HepG2 (cell line): ENCODE measurements around the gene PLOD2. TPM values are rescaled to one million over a fixed set of nuclear protein-coding genes. Genes with fewer than 3 reads are reported as not detected.

Experiments
- ATAC-seq: fragments of 200-7000 bp; cut with Tn5 transposase; 3 replicates; pipeline ENCODE4 v1.9.1; 2020; ENCODE audit warnings: mild to moderate bottlenecking, moderate library complexity
- BruUV-seq: library from RNA; stranded (reverse); fragments of 400-500 nt; replicated peaks from 2 replicates; lab custom pipeline; 2021; lab: Mats Ljungman, UMichigan
- CTCF ChIA-PET: fragments of 300-600 bp; formaldehyde crosslinking; extraction: SDS; loops from one replicate; lab custom pipeline; 2021; ENCODE audit warnings: low total read pairs, inconsistent platforms, low intra/inter-chr PET ratio; lab: Yijun Ruan, JAX
- POLR2A ChIA-PET: fragments of 350-600 bp; sonication (Branson Sonifier 250); formaldehyde crosslinking; loops from one replicate; lab custom pipeline; 2020; ENCODE audit warnings: antibody characterized with exemption, inconsistent platforms; lab: Yijun Ruan, JAX
- DNase-seq: peaks from one replicate; pipeline ENCODE4 v3.0.0-alpha.2; 2015; ENCODE audit warnings: low spot score
- FAIRE-seq: peaks from 3 replicates; lab custom pipeline; 2011; peaks lifted over from hg19 to GRCh38; lab: Jason Lieb, UNC
- H2AFZ ChIP-seq: one replicate; pipeline ENCODE4 v1.6.1; 2011; ENCODE audit warnings: low read length, inconsistent platforms
- H3K27ac ChIP-seq: fragments of 300-600 bp; 3 replicates; pipeline ENCODE4 v1.8.0; 2011; ENCODE audit warnings: mixed run types, mild to moderate bottlenecking, mixed read lengths, low read length, inconsistent platforms; ENCODE audit not compliant: insufficient read depth; ENCODE audit errors: extremely low read length
- H3K27me3 ChIP-seq, 2 experiments: fragments of 200-600 bp in 1 of 2; 2 replicates in 1 of 2; 3 replicates in 1 of 2; pipeline versions ENCODE4 v1.6.0 to v1.8.0; 2011; ENCODE audit warnings: low read length in 2 of 2, mild to moderate bottlenecking in 2 of 2, moderate library complexity in 2 of 2, inconsistent platforms in 1 of 2; ENCODE audit not compliant: insufficient read depth in 2 of 2, control insufficient read depth in 1 of 2
- H3K36me3 ChIP-seq, 2 experiments: fragments of 200-600 bp in 1 of 2; replicated peaks in 1 of 2; 2 replicates in 1 of 2; 3 replicates in 1 of 2; pipeline versions ENCODE4 v1.5.1 to v1.8.0; 2011; ENCODE audit warnings: low read length in 2 of 2, inconsistent platforms in 1 of 2; ENCODE audit not compliant: insufficient read depth in 2 of 2, control insufficient read depth in 1 of 2
- H3K4me1 ChIP-seq: 2 replicates; pipeline ENCODE4 v1.5.1; 2012; ENCODE audit warnings: low read length, inconsistent platforms; ENCODE audit not compliant: insufficient read depth
- H3K4me2 ChIP-seq: 2 replicates; pipeline ENCODE4 v1.6.0; 2011; ENCODE audit warnings: low read depth, low read length, inconsistent platforms
- H3K4me3 ChIP-seq, 3 experiments: fragments of 200-600 bp in 1 of 3; sonication (generic), shearing (Covaris generic) in 1 of 3; replicated peaks in 1 of 3; 2 replicates each; pipeline ENCODE4 v1.5.1; 2011 to 2016; ENCODE audit warnings: low read length in 3 of 3, inconsistent platforms in 2 of 3, low read depth in 2 of 3, mild to moderate bottlenecking in 2 of 3, control low read depth in 1 of 3, mixed read lengths in 1 of 3; ENCODE audit not compliant: insufficient read depth in 1 of 3
- H3K79me2 ChIP-seq: one replicate; pipeline ENCODE4 v1.6.1; 2011; ENCODE audit warnings: low read length, inconsistent platforms; ENCODE audit not compliant: insufficient read depth
- H3K9ac ChIP-seq: 2 replicates; pipeline ENCODE4 v1.6.0; 2011; ENCODE audit warnings: mild to moderate bottlenecking, low read depth, low read length, inconsistent platforms; ENCODE audit not compliant: insufficient read depth
- H3K9me3 ChIP-seq: 2 replicates; pipeline ENCODE4 v1.5.1; 2012; ENCODE audit warnings: mild to moderate bottlenecking, low read length
- H4K20me1 ChIP-seq: 2 replicates; pipeline ENCODE4 v1.6.0; 2011; ENCODE audit warnings: inconsistent platforms, mild to moderate bottlenecking, low read length, moderate library complexity; ENCODE audit not compliant: insufficient read depth
- CHD2 ChIP-seq: IDR thresholded peaks from 2 replicates; pipeline ENCODE4 v1.6.1; 2011; ENCODE audit warnings: low read depth, low read length, improper control_type of control experiment
- FOXM1 ChIP-seq: sonication (generic); formaldehyde crosslinking; IDR thresholded peaks from 2 replicates; pipeline ENCODE4 v1.5.0; 2020; ENCODE audit warnings: missing genetic modification reagents
- HOXA9 ChIP-seq: sonication (generic); formaldehyde crosslinking; IDR thresholded peaks from 2 replicates; pipeline ENCODE4 v1.8.1; 2022; ENCODE audit warnings: missing genetic modification reagents, mild to moderate bottlenecking, moderate library complexity, borderline replicate concordance
- MAFG ChIP-seq: sonication (generic); formaldehyde crosslinking; IDR thresholded peaks from 2 replicates; pipeline ENCODE4 v1.5.1; 2020; ENCODE audit warnings: mild to moderate bottlenecking, missing genetic modification reagents
- POLR2AphosphoS5 ChIP-seq: IDR thresholded peaks from 2 replicates; pipeline ENCODE4 v1.6.1; 2012; ENCODE audit warnings: low read depth, low read length
- SETDB1 ChIP-seq: sonication (generic); formaldehyde crosslinking; IDR thresholded peaks from 2 replicates; pipeline ENCODE4 v1.5.1; 2020; ENCODE audit warnings: missing genetic modification reagents, mild to moderate bottlenecking, borderline replicate concordance
- SMC3 ChIP-seq: IDR thresholded peaks from 2 replicates; pipeline ENCODE4 v1.6.1; 2011; ENCODE audit warnings: low read length, improper control_type of control experiment
- ZFP82 ChIP-seq: sonication (generic); formaldehyde crosslinking; IDR thresholded peaks from 2 replicates; pipeline ENCODE4 v1.5.1; 2020; ENCODE audit warnings: mild to moderate bottlenecking, missing genetic modification reagents, borderline replicate concordance
- ZNF350 ChIP-seq: sonication (generic); formaldehyde crosslinking; IDR thresholded peaks from 2 replicates; pipeline ENCODE4 v1.4.0; 2020; ENCODE audit warnings: mild to moderate bottlenecking, low read depth, missing genetic modification reagents, borderline replicate concordance
- ZNF543 ChIP-seq: sonication (generic); formaldehyde crosslinking; IDR thresholded peaks from 2 replicates; pipeline ENCODE4 v1.4.0; 2020; ENCODE audit warnings: mild to moderate bottlenecking, missing genetic modification reagents
- WGBS: methylation state at CpG from one replicate; pipeline ENCODE4 v1.1.6; 2017; ENCODE audit warnings: low lambda C conversion rate; 5-methylcytosine and 5-hydroxymethylcytosine counted together
- in situ Hi-C: cut with HindIII; loops from 2 replicates; pipeline ENCODE4 v1.10.0; 2017; ENCODE audit warnings: low pct_unique_long_range_greater_than_20kb; ENCODE audit not compliant: extremely low pct_ligation_motif_present
- intact Hi-C: fragments of 100-400 bp; cut with micrococcal nuclease; formaldehyde crosslinking; loops from one replicate; pipeline ENCODE4 v1.10.0; 2022; ENCODE audit not compliant: unreplicated experiment
- polyA plus RNA-seq, 8 experiments: library from polyadenylated mRNA; depleted of rRNA in 3 of 8; stranded (reverse) in 7 of 8; unstranded in 1 of 8; fragments of >200 nt; fragmentation: Illumina TruSeq in 4 of 8; extraction: Trizol in 4 of 8; gene quantifications; 2 replicates each; pipeline versions ENCODE4 v1.2.1 to v1.2.3, GENCODE V29; 2011 to 2016; ENCODE audit warnings: low read depth in 4 of 8, missing spikeins in 1 of 8, mixed read lengths in 1 of 8; ENCODE audit not compliant: insufficient read depth in 1 of 8
- total RNA-seq, 5 experiments: library from RNA; depleted of rRNA; stranded (reverse); fragments of >200 nt; fragmentation: Illumina TruSeq; extraction: Trizol; gene quantifications; 2 replicates each; pipeline ENCODE4 v1.2.3, GENCODE V29; 2016; ENCODE audit warnings: low read depth in 1 of 5
- TF ChIP-seq, protein P1 (sequence below): sonication (generic); formaldehyde crosslinking; conservative IDR thresholded peaks from 2 replicates; pipeline ENCODE4 v1.4.0; 2020; ENCODE audit warnings: missing genetic modification reagents
- TF ChIP-seq, protein P2 (sequence below): sonication (generic); formaldehyde crosslinking; IDR thresholded peaks from 2 replicates; pipeline ENCODE4 v1.5.1; 2020; ENCODE audit warnings: mild to moderate bottlenecking, missing genetic modification reagents, moderate library complexity
- TF ChIP-seq, protein P3 (sequence below), 2 experiments: IDR thresholded peaks; 2 replicates each; pipeline ENCODE4 v1.6.1; 2011 to 2012; ENCODE audit warnings: low read length in 2 of 2, borderline replicate concordance in 1 of 2, low read depth in 1 of 2, mild to moderate bottlenecking in 1 of 2, moderate library complexity in 1 of 2

Gene PLOD2
- total and polyA plus RNA-seq, 2 of the 13 experiments (the other 11 are each of a cell fraction or from before 2014, with no cell fraction given): 107 to 161 TPM

DNA sequence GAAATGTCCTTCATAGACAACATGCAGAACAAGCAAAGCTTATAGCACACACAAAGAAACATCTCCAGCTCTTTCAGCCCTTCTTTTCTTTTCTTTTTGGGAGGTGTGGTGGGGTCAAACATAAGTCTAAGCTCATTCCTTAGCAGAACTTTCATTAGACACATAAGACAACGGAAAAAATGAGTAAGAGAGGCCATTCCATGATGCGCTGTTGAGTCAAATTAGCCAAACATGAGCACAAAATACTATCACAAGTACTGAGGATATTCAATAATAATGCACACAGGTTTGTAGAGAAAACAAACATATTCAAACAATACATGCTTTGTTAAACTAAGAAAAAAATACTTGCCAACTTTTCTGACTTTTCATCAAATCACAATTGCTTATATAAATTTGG, 83.0 kb downstream of the PLOD2 start:
- in situ Hi-C loops (no loop called here), intact Hi-C loops (loop anchor here (5.0 kb wide), 1 partner anchor 69 kb away; no protein-coding TSS in a partner anchor)
- H3K36me3 ChIP-seq: peaks cover 9 to 41% of the 10 kb centered on the region in 2 experiments
- no peak for ATAC-seq
- no peaks in the 10 kb centered on the region for H3K4me1 ChIP-seq
- H3K4me2 ChIP-seq: no peak overlapping the region
- POLR2A ChIA-PET: no interaction called here
- H3K27me3 ChIP-seq: no peaks in the 10 kb centered on the region
- no peak for FAIRE-seq
- H3K9me3 ChIP-seq: no peaks in the 10 kb centered on the region
- CTCF ChIA-PET: no interaction called here
- H2AFZ ChIP-seq: no peak overlapping the region
- no peak for TF ChIP-seq SMC3
- DNase-seq: no peak
- H4K20me1 ChIP-seq: peaks cover 3% of the 10 kb centered on the region; the same call in 1 of the 2 replicates
- no TSS peak for BruUV-seq
- H3K27ac ChIP-seq: no peak overlapping the region
- no peak overlapping the region for H3K4me3 ChIP-seq
- WGBS: 100% methylated on average over 2 of the region's 2 CpGs
- H3K79me2 ChIP-seq: no peaks in the 10 kb centered on the region
- no peak overlapping the region for H3K9ac ChIP-seq

DNA sequence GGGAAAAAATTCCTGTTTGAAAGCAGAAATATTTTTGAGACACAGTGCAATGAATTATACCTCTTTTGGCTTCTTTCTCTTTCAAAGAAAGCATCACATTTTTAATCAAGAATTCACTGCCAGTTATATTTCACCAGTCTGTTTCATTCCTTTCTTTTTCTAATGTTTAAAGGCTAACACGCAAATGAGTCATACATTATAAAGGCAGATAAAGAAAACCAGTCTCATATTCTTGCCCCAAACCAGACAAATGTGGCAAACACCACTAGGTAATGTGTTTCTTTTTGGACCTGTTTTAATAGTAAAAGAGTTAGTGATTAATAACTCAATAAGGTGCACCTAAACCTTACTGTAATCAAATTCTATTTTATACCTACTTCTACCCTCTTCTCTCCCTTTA, 83.8 kb downstream of the PLOD2 start:
- BruUV-seq: no TSS peak
- H4K20me1 ChIP-seq: peaks cover 3% of the 10 kb centered on the region; the same call in 1 of the 2 replicates
- no peak for FAIRE-seq
- peaks cover 11 to 49% of the 10 kb centered on the region in 2 experiments for H3K36me3 ChIP-seq
- no peak for DNase-seq
- intact Hi-C loops (loop anchor here (5.0 kb wide), 1 partner anchor 70 kb away; no protein-coding TSS in a partner anchor), in situ Hi-C loops (no loop called here)
- POLR2A ChIA-PET: no interaction called here
- no peak overlapping the region for H3K9ac ChIP-seq
- H3K27me3 ChIP-seq: no peaks in the 10 kb centered on the region
- H3K79me2 ChIP-seq: no peaks in the 10 kb centered on the region
- CTCF ChIA-PET: no interaction called here
- WGBS: 92% methylated on average over 1 of the region's 1 CpG
- no peaks in the 10 kb centered on the region for H3K9me3 ChIP-seq
- H3K4me1 ChIP-seq: no peaks in the 10 kb centered on the region
- no peak overlapping the region for H3K4me3 ChIP-seq
- H3K27ac ChIP-seq: no peak overlapping the region
- ATAC-seq: no peak
- H3K4me2 ChIP-seq: no peak overlapping the region
- H2AFZ ChIP-seq: no peak overlapping the region
- TF ChIP-seq, protein P1, sequence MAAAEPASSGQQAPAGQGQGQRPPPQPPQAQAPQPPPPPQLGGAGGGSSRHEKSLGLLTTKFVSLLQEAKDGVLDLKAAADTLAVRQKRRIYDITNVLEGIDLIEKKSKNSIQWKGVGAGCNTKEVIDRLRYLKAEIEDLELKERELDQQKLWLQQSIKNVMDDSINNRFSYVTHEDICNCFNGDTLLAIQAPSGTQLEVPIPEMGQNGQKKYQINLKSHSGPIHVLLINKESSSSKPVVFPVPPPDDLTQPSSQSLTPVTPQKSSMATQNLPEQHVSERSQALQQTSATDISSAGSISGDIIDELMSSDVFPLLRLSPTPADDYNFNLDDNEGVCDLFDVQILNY (CRISPR knock-in tag): no peak
- TF ChIP-seq FOXM1: no peak
- TF ChIP-seq ZNF543 (CRISPR knock-in tag): no peak
- TF ChIP-seq, protein P2, sequence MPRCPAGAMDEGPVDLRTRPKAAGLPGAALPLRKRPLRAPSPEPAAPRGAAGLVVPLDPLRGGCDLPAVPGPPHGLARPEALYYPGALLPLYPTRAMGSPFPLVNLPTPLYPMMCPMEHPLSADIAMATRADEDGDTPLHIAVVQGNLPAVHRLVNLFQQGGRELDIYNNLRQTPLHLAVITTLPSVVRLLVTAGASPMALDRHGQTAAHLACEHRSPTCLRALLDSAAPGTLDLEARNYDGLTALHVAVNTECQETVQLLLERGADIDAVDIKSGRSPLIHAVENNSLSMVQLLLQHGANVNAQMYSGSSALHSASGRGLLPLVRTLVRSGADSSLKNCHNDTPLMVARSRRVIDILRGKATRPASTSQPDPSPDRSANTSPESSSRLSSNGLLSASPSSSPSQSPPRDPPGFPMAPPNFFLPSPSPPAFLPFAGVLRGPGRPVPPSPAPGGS (CRISPR knock-in tag): no peak
- no peak for TF ChIP-seq MAFG (CRISPR knock-in tag)
- TF ChIP-seq SETDB1 (CRISPR knock-in tag): no peak
- TF ChIP-seq ZFP82 (CRISPR knock-in tag): no peak
- TF ChIP-seq, protein P3, sequence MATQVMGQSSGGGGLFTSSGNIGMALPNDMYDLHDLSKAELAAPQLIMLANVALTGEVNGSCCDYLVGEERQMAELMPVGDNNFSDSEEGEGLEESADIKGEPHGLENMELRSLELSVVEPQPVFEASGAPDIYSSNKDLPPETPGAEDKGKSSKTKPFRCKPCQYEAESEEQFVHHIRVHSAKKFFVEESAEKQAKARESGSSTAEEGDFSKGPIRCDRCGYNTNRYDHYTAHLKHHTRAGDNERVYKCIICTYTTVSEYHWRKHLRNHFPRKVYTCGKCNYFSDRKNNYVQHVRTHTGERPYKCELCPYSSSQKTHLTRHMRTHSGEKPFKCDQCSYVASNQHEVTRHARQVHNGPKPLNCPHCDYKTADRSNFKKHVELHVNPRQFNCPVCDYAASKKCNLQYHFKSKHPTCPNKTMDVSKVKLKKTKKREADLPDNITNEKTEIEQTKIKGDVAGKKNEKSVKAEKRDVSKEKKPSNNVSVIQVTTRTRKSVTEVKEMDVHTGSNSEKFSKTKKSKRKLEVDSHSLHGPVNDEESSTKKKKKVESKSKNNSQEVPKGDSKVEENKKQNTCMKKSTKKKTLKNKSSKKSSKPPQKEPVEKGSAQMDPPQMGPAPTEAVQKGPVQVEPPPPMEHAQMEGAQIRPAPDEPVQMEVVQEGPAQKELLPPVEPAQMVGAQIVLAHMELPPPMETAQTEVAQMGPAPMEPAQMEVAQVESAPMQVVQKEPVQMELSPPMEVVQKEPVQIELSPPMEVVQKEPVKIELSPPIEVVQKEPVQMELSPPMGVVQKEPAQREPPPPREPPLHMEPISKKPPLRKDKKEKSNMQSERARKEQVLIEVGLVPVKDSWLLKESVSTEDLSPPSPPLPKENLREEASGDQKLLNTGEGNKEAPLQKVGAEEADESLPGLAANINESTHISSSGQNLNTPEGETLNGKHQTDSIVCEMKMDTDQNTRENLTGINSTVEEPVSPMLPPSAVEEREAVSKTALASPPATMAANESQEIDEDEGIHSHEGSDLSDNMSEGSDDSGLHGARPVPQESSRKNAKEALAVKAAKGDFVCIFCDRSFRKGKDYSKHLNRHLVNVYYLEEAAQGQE (IDR thresholded peaks at IDR 0.05; ENCODE audit: borderline replicate concordance in 1 of 2, low read depth in 1 of 2, low read length in 2 of 2): no peak
- no peak for TF ChIP-seq CHD2
- no peak for TF ChIP-seq ZNF350 (CRISPR knock-in tag)
- no peak for TF ChIP-seq HOXA9 (CRISPR knock-in tag)
- no peak for TF ChIP-seq POLR2AphosphoS5
